Measurements from ENCODE around the gene TMEM178B.
"Not testable (repeated sequence)": the region's sequence is repeated elsewhere in the genome, so short reads cannot be mapped to it uniquely, and the experiment has no call there.

Gene TMEM178B

DNA sequence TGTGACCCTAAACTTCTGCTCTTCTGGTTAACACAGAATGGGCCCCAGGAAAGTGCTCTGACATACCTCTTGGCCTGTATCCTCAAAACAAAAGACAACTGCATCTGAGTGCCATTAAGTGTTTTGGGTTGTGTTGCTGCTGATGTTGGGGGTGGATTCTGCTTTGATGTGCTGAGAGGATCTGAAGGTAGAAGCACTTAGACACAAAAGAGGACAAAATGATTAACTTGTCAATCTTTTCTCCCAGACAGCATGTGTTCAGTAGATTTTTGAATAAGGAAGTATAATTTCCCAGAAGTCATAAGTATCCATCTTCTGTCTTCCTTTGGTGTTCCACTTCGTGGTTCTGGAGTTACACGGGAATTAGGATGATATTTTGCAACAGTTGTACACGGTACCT lies 16.1 kb upstream of the TMEM178B start:
- no peak overlapping the region for H3K4me3 ChIP-seq (ENCODE audit: control insufficient read depth, low read depth, low read length)
- no peak for DNase-seq (ENCODE audit: low read depth)
- TF ChIP-seq, protein P1, sequence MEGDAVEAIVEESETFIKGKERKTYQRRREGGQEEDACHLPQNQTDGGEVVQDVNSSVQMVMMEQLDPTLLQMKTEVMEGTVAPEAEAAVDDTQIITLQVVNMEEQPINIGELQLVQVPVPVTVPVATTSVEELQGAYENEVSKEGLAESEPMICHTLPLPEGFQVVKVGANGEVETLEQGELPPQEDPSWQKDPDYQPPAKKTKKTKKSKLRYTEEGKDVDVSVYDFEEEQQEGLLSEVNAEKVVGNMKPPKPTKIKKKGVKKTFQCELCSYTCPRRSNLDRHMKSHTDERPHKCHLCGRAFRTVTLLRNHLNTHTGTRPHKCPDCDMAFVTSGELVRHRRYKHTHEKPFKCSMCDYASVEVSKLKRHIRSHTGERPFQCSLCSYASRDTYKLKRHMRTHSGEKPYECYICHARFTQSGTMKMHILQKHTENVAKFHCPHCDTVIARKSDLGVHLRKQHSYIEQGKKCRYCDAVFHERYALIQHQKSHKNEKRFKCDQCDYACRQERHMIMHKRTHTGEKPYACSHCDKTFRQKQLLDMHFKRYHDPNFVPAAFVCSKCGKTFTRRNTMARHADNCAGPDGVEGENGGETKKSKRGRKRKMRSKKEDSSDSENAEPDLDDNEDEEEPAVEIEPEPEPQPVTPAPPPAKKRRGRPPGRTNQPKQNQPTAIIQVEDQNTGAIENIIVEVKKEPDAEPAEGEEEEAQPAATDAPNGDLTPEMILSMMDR (IDR thresholded peaks at IDR 0.05; ENCODE audit: control insufficient read depth, insufficient read depth, low read depth, low read length, missing control alignments), result no peak

DNA sequence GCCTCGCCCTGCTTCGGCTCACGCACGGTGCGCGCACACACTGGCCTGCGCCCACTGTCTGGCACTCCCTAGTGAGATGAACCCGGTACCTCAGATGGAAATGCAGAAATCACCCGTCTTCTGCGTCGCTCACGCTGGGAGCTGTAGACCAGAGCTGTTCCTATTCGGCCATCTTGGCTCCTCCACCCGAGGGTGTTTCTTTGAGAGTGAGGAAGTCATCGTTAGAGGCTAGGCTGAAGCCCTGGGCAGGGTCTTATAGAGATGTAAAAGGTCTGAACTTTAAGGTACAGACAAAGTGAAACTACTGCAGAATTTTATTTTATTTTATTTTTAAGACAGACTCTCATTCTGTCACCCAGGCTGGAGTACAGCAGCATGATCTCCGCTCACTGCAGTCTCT lies 6.0 kb upstream of the TMEM178B start:
- not testable (repeated sequence) for H3K4me3 ChIP-seq (ENCODE audit: control insufficient read depth, low read depth, low read length); DNase-seq (ENCODE audit: low read depth)

DNA sequence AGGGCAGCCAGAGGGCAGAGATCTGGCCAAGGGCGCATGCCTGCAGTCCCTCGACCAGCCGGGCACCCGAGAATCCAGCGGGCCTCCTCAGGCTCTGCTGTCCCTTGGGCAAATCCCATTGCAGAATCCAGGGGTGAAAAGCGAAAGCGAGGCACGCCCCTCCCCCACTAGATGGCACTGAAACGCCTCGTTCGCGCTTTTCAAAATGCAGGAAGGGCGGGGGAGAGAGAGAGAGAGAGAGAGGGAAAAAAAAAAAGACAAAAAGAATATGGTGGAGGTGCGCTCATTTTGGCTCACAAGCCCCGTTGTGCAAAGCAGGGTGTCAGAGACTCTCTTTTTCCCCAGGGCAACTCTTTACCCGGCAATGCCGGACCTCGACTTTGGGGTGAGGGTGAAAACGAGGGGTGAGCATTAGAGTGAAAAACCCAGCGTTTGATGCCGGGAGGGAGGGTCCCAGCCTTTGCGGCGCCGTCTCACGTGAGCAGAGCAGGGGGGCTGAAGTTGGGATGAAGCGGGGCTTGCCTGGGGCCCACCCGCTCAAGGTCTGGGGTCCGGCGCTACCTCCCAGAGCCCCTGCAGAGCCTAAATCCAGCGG lies 2.5 kb upstream of the TMEM178B start:
- TF ChIP-seq, protein P1 (IDR thresholded peaks at IDR 0.05; ENCODE audit: control insufficient read depth, insufficient read depth, low read depth, low read length, missing control alignments), result peak; percentile 9
- no peak for DNase-seq (ENCODE audit: low read depth)
- peak overlapping the region; percentile 33 for H3K4me3 ChIP-seq (ENCODE audit: control insufficient read depth, low read depth, low read length)

DNA sequence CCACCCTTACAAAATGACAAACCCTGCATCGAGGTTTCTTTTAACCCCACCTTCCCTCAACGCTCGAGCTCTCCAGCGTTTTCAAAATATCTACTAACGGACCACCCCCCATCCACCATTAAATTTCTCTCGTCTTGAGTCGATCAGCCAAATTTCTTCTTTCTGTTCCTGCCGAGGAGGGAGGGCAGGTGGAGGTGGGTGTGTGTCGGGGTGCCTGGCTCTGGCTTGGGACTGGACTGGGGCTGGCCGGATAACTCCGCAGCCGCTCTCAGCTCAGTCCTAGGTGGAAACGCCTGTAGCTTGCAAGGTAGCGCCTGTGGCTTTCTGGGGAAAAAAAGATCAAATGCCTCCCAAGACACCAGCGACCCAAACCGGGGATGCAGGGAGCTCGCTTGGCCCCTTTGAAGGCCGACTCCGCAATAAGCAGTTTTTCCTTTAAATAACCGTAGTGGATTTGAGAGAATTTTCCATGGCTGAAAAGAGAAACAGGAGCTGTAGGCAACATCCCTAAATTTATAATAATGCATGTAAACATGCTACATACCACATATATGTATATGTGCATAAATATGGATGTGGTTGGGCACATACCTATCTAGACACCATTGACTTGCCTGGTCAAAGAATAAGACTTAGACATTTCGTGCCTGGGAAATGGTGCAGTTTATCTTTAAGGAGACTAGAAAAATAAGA lies 1.9 kb upstream of the TMEM178B start:
- DNase-seq (ENCODE audit: low read depth), result no peak
- TF ChIP-seq, protein P1 (IDR thresholded peaks at IDR 0.05; ENCODE audit: control insufficient read depth, insufficient read depth, low read depth, low read length, missing control alignments), result no peak
- peak overlapping the region; percentile 42 for H3K4me3 ChIP-seq (ENCODE audit: control insufficient read depth, low read depth, low read length)

DNA sequence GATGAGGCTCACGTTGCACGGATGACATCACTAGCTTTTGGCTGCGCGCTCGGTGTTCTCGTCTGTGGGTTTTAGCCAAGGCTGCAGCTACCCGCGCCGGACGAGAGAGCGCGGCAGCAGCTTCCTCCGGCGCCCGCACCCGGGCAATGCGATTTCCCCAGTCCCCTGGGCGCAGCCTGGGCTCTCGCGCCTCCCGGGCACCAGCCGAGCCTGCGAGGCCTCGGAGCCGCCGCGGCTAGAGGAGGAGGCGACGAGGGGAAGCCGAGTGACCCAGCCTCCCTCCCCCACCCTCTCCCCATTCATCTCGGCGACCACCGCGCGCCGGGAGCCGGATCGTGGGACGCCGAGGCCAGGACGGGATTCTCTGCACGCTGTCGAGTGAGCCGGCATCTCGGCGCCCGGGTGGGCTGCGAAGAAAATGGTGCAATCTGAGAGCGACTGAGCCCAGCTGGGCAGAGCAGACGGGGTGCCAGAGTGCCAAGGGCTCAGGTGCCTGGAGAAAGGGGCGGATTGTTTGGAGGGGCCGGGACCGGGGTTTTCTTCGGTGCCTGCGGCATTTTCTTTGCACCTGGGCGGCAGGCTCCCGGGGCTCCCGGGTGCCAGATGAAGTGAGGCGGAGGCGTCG lies 1.2 kb upstream of the TMEM178B start:
- TF ChIP-seq, protein P1 (IDR thresholded peaks at IDR 0.05; ENCODE audit: control insufficient read depth, insufficient read depth, low read depth, low read length, missing control alignments), result no peak
- DNase-seq (ENCODE audit: low read depth), result peak; percentile 10
- peak overlapping the region; percentile 42 for H3K4me3 ChIP-seq (ENCODE audit: control insufficient read depth, low read depth, low read length)

DNA sequence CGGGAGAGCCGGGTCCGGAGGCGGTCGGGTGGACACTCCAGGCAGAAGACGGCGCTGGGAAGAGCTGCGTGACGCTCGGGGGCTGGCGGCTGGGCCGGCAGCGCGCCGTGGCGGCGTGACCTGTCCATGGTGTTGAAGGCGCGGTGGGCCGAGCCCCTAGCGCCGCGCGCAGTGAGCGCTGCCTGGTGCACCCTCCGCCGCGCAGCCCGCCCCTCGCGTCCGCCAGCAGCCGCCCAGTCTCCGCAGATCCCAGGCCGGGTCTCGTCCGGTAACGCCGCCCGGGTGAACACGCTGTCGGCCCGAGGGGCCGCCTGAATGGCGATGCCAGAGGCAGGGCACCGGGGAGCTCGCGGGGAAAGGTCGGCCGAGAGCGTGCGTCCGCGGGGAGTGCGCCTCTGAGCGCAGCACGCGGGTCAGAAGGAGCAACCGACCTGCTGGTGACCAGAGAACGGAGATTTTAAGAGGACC lies 657 bp upstream of the TMEM178B start:
- DNase-seq (ENCODE audit: low read depth), result no peak
- TF ChIP-seq, protein P1 (IDR thresholded peaks at IDR 0.05; ENCODE audit: control insufficient read depth, insufficient read depth, low read depth, low read length, missing control alignments), result no peak
- peak overlapping the region; percentile 42 for H3K4me3 ChIP-seq (ENCODE audit: control insufficient read depth, low read depth, low read length)
